HepG2 (cell line): ENCODE results near the gene C2orf92. TPM values are rescaled to one million over a fixed set of nuclear protein-coding genes. Genes with fewer than 3 reads are reported as not detected.

Experiments
- ATAC-seq: fragments of 200-7000 bp; cut with Tn5 transposase; 3 replicates; pipeline ENCODE4 v1.9.1; 2020; ENCODE audit warnings: mild to moderate bottlenecking, moderate library complexity
- BruUV-seq: library from RNA; stranded (reverse); fragments of 400-500 nt; replicated peaks from 2 replicates; lab custom pipeline; 2021; lab: Mats Ljungman, UMichigan
- CTCF ChIA-PET: fragments of 300-600 bp; formaldehyde crosslinking; extraction: SDS; loops from one replicate; lab custom pipeline; 2021; ENCODE audit warnings: low total read pairs, inconsistent platforms, low intra/inter-chr PET ratio; lab: Yijun Ruan, JAX
- POLR2A ChIA-PET: fragments of 350-600 bp; sonication (Branson Sonifier 250); formaldehyde crosslinking; loops from one replicate; lab custom pipeline; 2020; ENCODE audit warnings: antibody characterized with exemption, inconsistent platforms; lab: Yijun Ruan, JAX
- DNase-seq: peaks from one replicate; pipeline ENCODE4 v3.0.0-alpha.2; 2015; ENCODE audit warnings: low spot score
- FAIRE-seq: peaks from 3 replicates; lab custom pipeline; 2011; peaks lifted over from hg19 to GRCh38; lab: Jason Lieb, UNC
- H2AFZ ChIP-seq: one replicate; pipeline ENCODE4 v1.6.1; 2011; ENCODE audit warnings: low read length, inconsistent platforms
- H3K27ac ChIP-seq: fragments of 300-600 bp; 3 replicates; pipeline ENCODE4 v1.8.0; 2011; ENCODE audit warnings: mixed run types, mild to moderate bottlenecking, mixed read lengths, low read length, inconsistent platforms; ENCODE audit not compliant: insufficient read depth; ENCODE audit errors: extremely low read length
- H3K27me3 ChIP-seq, 2 experiments: fragments of 200-600 bp in 1 of 2; 2 replicates in 1 of 2; 3 replicates in 1 of 2; pipeline versions ENCODE4 v1.6.0 to v1.8.0; 2011; ENCODE audit warnings: low read length in 2 of 2, mild to moderate bottlenecking in 2 of 2, moderate library complexity in 2 of 2, inconsistent platforms in 1 of 2; ENCODE audit not compliant: insufficient read depth in 2 of 2, control insufficient read depth in 1 of 2
- H3K36me3 ChIP-seq, 2 experiments: fragments of 200-600 bp in 1 of 2; replicated peaks in 1 of 2; 2 replicates in 1 of 2; 3 replicates in 1 of 2; pipeline versions ENCODE4 v1.5.1 to v1.8.0; 2011; ENCODE audit warnings: low read length in 2 of 2, inconsistent platforms in 1 of 2; ENCODE audit not compliant: insufficient read depth in 2 of 2, control insufficient read depth in 1 of 2
- H3K4me1 ChIP-seq: 2 replicates; pipeline ENCODE4 v1.5.1; 2012; ENCODE audit warnings: low read length, inconsistent platforms; ENCODE audit not compliant: insufficient read depth
- H3K4me2 ChIP-seq: 2 replicates; pipeline ENCODE4 v1.6.0; 2011; ENCODE audit warnings: low read depth, low read length, inconsistent platforms
- H3K4me3 ChIP-seq, 3 experiments: fragments of 200-600 bp in 1 of 3; sonication (generic), shearing (Covaris generic) in 1 of 3; replicated peaks in 1 of 3; 2 replicates each; pipeline ENCODE4 v1.5.1; 2011 to 2016; ENCODE audit warnings: low read length in 3 of 3, inconsistent platforms in 2 of 3, low read depth in 2 of 3, mild to moderate bottlenecking in 2 of 3, control low read depth in 1 of 3, mixed read lengths in 1 of 3; ENCODE audit not compliant: insufficient read depth in 1 of 3
- H3K79me2 ChIP-seq: one replicate; pipeline ENCODE4 v1.6.1; 2011; ENCODE audit warnings: low read length, inconsistent platforms; ENCODE audit not compliant: insufficient read depth
- H3K9ac ChIP-seq: 2 replicates; pipeline ENCODE4 v1.6.0; 2011; ENCODE audit warnings: mild to moderate bottlenecking, low read depth, low read length, inconsistent platforms; ENCODE audit not compliant: insufficient read depth
- H3K9me3 ChIP-seq: 2 replicates; pipeline ENCODE4 v1.5.1; 2012; ENCODE audit warnings: mild to moderate bottlenecking, low read length
- H4K20me1 ChIP-seq: 2 replicates; pipeline ENCODE4 v1.6.0; 2011; ENCODE audit warnings: inconsistent platforms, mild to moderate bottlenecking, low read length, moderate library complexity; ENCODE audit not compliant: insufficient read depth
- ADNP ChIP-seq: sonication (generic); formaldehyde crosslinking; IDR thresholded peaks from 2 replicates; pipeline ENCODE4 v1.4.0; 2020; ENCODE audit warnings: missing genetic modification reagents
- FOXA3 ChIP-seq: IDR thresholded peaks from 2 replicates; pipeline ENCODE4 v1.6.1; 2016; ENCODE audit warnings: missing genetic modification reagents, missing compliant biosample characterization
- JUNB ChIP-seq: sonication (generic); formaldehyde crosslinking; IDR thresholded peaks from 2 replicates; pipeline ENCODE4 v1.8.0; 2022; ENCODE audit warnings: missing genetic modification reagents, mild to moderate bottlenecking, borderline replicate concordance
- MXI1 ChIP-seq: IDR thresholded peaks from 3 replicates; pipeline ENCODE4 v1.6.1; 2012; ENCODE audit warnings: low read depth, low read length, inconsistent platforms, borderline replicate concordance
- ONECUT2 ChIP-seq: sonication (generic); formaldehyde crosslinking; IDR thresholded peaks from 2 replicates; pipeline ENCODE4 v1.4.0; 2020; ENCODE audit warnings: missing genetic modification reagents
- PAX8 ChIP-seq: sonication (generic); formaldehyde crosslinking; IDR thresholded peaks from 2 replicates; pipeline ENCODE4 v1.8.0; 2022; ENCODE audit warnings: mild to moderate bottlenecking, missing genetic modification reagents, borderline replicate concordance
- SIN3A ChIP-seq: IDR thresholded peaks from 2 replicates; pipeline ENCODE4 v1.6.1; 2011; ENCODE audit warnings: low read depth, mild to moderate bottlenecking, control low read depth, low read length, borderline replicate concordance
- TBL1XR1 ChIP-seq: fragments of 150-350 bp; IDR thresholded peaks from 2 replicates; pipeline ENCODE4 v1.6.1; 2014; ENCODE audit warnings: borderline replicate concordance, low read length; ENCODE audit not compliant: partially characterized antibody
- TCF7L2 ChIP-seq: IDR thresholded peaks from 2 replicates; pipeline ENCODE4 v1.6.1; 2011; ENCODE audit warnings: mild to moderate bottlenecking, low read depth, low read length, moderate library complexity
- ZNF101 ChIP-seq: sonication (generic); formaldehyde crosslinking; IDR thresholded peaks from 2 replicates; pipeline ENCODE4 v1.4.0; 2020; ENCODE audit warnings: mild to moderate bottlenecking, low read depth, missing genetic modification reagents, borderline replicate concordance
- ZNF263 ChIP-seq: sonication (generic); formaldehyde crosslinking; IDR thresholded peaks from 2 replicates; pipeline ENCODE4 v1.4.0; 2020; ENCODE audit warnings: missing genetic modification reagents
- ZNF329 ChIP-seq: sonication (generic); formaldehyde crosslinking; IDR thresholded peaks from 2 replicates; pipeline ENCODE4 v1.9.0; 2021; ENCODE audit warnings: low read depth, mild to moderate bottlenecking, missing genetic modification reagents
- ZNF615 ChIP-seq: sonication (generic); formaldehyde crosslinking; IDR thresholded peaks from 2 replicates; pipeline ENCODE4 v1.5.0; 2020; ENCODE audit warnings: mild to moderate bottlenecking, missing genetic modification reagents, borderline replicate concordance
- ZNF747 ChIP-seq: sonication (generic); formaldehyde crosslinking; IDR thresholded peaks from 2 replicates; pipeline ENCODE4 v1.8.1; 2023; ENCODE audit warnings: missing genetic modification reagents, mild to moderate bottlenecking, borderline replicate concordance
- WGBS: methylation state at CpG from one replicate; pipeline ENCODE4 v1.1.6; 2017; ENCODE audit warnings: low lambda C conversion rate; 5-methylcytosine and 5-hydroxymethylcytosine counted together
- in situ Hi-C: cut with HindIII; loops from 2 replicates; pipeline ENCODE4 v1.10.0; 2017; ENCODE audit warnings: low pct_unique_long_range_greater_than_20kb; ENCODE audit not compliant: extremely low pct_ligation_motif_present
- intact Hi-C: fragments of 100-400 bp; cut with micrococcal nuclease; formaldehyde crosslinking; loops from one replicate; pipeline ENCODE4 v1.10.0; 2022; ENCODE audit not compliant: unreplicated experiment
- polyA plus RNA-seq, 8 experiments: library from polyadenylated mRNA; depleted of rRNA in 3 of 8; stranded (reverse) in 7 of 8; unstranded in 1 of 8; fragments of >200 nt; fragmentation: Illumina TruSeq in 4 of 8; extraction: Trizol in 4 of 8; gene quantifications; 2 replicates each; pipeline versions ENCODE4 v1.2.1 to v1.2.3, GENCODE V29; 2011 to 2016; ENCODE audit warnings: low read depth in 4 of 8, missing spikeins in 1 of 8, mixed read lengths in 1 of 8; ENCODE audit not compliant: insufficient read depth in 1 of 8
- total RNA-seq, 5 experiments: library from RNA; depleted of rRNA; stranded (reverse); fragments of >200 nt; fragmentation: Illumina TruSeq; extraction: Trizol; gene quantifications; 2 replicates each; pipeline ENCODE4 v1.2.3, GENCODE V29; 2016; ENCODE audit warnings: low read depth in 1 of 5
- TF ChIP-seq, protein P1 (sequence below): sonication (generic); formaldehyde crosslinking; IDR thresholded peaks from 2 replicates; pipeline ENCODE4 v1.8.1; 2022; ENCODE audit warnings: mild to moderate bottlenecking, missing genetic modification reagents
- TF ChIP-seq, protein P2 (sequence below): IDR thresholded peaks from 2 replicates; pipeline ENCODE4 v1.6.1; 2016; ENCODE audit warnings: missing compliant biosample characterization, missing genetic modification reagents, borderline replicate concordance
- TF ChIP-seq, protein P3 (sequence below): sonication (generic); formaldehyde crosslinking; IDR thresholded peaks from 2 replicates; pipeline ENCODE4 v1.8.0; 2022; ENCODE audit warnings: missing genetic modification reagents, mild to moderate bottlenecking, borderline replicate concordance

The C2orf92 gene
- total and polyA plus RNA-seq, 2 of the 13 experiments (the other 11 are each of a cell fraction or from before 2014, with no cell fraction given) = 4.9 to 5.0 TPM

DNA sequence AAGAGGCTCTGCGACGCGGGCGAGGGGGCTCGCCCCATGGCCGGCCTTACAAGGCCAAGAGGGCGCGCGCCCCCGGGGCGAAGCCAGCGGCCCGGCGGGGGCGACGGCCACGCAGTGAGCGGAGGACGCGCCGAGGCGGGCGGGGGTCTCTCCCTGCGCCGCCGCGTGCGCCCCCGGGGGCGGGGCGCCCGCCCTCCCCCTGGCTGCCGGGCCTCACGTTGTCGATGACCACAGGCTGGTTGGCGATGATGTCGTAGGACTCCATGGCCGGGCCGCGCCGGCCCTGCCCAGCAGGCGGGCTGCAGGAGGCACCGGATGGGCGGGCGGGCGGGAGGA is 5.9 kb upstream of the C2orf92 start (continued):
- TF ChIP-seq ZNF101 (CRISPR knock-in tag) (no peak), JUNB (CRISPR knock-in tag) (no peak), SIN3A (no peak), TCF7L2 (no peak), ZNF747 (CRISPR knock-in tag) (no peak), MXI1 (no peak), ADNP (CRISPR knock-in tag) (no peak)
- TF ChIP-seq, protein P1, sequence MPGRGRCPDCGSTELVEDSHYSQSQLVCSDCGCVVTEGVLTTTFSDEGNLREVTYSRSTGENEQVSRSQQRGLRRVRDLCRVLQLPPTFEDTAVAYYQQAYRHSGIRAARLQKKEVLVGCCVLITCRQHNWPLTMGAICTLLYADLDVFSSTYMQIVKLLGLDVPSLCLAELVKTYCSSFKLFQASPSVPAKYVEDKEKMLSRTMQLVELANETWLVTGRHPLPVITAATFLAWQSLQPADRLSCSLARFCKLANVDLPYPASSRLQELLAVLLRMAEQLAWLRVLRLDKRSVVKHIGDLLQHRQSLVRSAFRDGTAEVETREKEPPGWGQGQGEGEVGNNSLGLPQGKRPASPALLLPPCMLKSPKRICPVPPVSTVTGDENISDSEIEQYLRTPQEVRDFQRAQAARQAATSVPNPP (CRISPR knock-in tag) = no peak
- TF ChIP-seq, all 625 proteins: peak for 29

DNA sequence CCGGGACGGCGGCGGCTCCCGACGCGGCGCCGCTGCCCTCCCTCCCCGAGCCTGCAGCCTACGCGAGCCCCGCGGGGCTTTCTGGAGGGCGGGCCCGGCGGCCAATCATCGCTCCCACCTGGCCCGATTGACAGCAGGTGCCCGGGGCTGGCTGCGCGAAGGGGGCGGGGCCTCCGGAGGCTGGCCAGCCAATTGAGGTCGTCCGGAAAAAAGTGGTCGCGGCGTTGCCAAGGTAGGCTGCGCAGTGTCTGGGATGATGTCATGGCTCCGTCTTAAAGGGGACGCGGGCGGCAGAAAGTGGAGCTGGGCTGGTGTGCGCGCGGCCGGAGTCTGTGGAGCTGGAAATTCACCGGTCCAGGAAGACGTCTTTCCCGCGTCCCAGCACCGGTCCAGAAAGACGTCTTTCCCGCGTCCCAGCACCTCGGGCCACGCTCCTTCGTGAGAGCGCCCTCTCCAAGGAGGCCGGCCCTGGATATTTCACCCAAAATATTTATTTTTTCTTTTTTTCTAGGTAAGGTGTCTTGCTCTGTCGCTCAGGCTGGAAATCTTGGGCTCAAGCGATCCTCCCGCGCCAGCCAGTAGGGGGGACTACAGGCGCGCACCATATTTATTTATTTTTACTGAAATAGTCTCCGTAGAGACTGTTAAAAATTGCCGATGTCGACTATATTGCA is 5.4 kb upstream of the C2orf92 start, which contains the start of gene ACTR1B:
Gene ACTR1B (minus strand): TSS at position 83 of the 674 bp plus-strand sequence. CDS start 154 bp downstream, outside the sequence.
- ATAC-seq (peak; percentile 91), DNase-seq (peak; percentile 98), FAIRE-seq (peak; percentile 76)
- peak within 1 kb of the TSS; percentile 29 for H2AFZ ChIP-seq
- peaks cover 5 to 11% of the 10 kb centered on the region in 2 experiments; a peak in 4 of 5 replicates for H3K36me3 ChIP-seq
- no peaks in the 10 kb centered on the region; a peak in 1 of 5 replicates for H3K27me3 ChIP-seq
- H3K4me1 ChIP-seq = peaks cover 44% of the 10 kb centered on the region
- peak within 1 kb of the TSS; percentile 92 for H3K27ac ChIP-seq
- CTCF ChIA-PET = interaction anchor here (1.2 to 2.6 kb wide), 2 partner anchors 33 to 73 kb away, joined by 4 to 10 read pairs; no protein-coding TSS in a partner anchor
- peak within 1 kb of the TSS; percentile 92 for H3K4me2 ChIP-seq
- no peaks in the 10 kb centered on the region for H3K9me3 ChIP-seq
- no TSS peak for BruUV-seq
- intact Hi-C loops (loop anchor here (2.0 kb wide), 2 partner anchors 17 to 73 kb away; partner anchors contain the start of gene COX5B), in situ Hi-C loops (loop anchor here (5.0 to 25.0 kb wide), 2 partner anchors 77 to 1602 kb away; partner anchors contain the start of gene ANKRD36B)
- under 1% methylated on average over 39 of the region's 60 CpGs for WGBS
- POLR2A ChIA-PET = interaction anchor here (0.6 to 8.2 kb wide), 10 partner anchors 12 to 1597 kb away, joined by 3 to 298 read pairs (median 4); partner anchors contain the start of genes ANKRD36B, C2orf15 and COX5B
- H4K20me1 ChIP-seq = peaks cover 9% of the 10 kb centered on the region; the same call in 1 of the 2 replicates
- H3K9ac ChIP-seq = peak within 1 kb of the TSS; percentile 91
- peaks cover 20% of the 10 kb centered on the region for H3K79me2 ChIP-seq
- peak within 1 kb of the TSS; percentile 80 to 96 (median 87) for H3K4me3 ChIP-seq
- TF ChIP-seq ZNF263 (CRISPR knock-in tag) = peak; percentile 58
- TF ChIP-seq, protein P2, sequence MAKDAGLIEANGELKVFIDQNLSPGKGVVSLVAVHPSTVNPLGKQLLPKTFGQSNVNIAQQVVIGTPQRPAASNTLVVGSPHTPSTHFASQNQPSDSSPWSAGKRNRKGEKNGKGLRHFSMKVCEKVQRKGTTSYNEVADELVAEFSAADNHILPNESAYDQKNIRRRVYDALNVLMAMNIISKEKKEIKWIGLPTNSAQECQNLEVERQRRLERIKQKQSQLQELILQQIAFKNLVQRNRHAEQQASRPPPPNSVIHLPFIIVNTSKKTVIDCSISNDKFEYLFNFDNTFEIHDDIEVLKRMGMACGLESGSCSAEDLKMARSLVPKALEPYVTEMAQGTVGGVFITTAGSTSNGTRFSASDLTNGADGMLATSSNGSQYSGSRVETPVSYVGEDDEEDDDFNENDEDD (CRISPR knock-in tag) = peak; percentile 81; the same call in 1 of the 2 replicates
- peak; percentile 49 for TF ChIP-seq FOXA3 (CRISPR knock-in tag)
- TF ChIP-seq ZNF329 (CRISPR knock-in tag) = no peak
- TF ChIP-seq, protein P3, sequence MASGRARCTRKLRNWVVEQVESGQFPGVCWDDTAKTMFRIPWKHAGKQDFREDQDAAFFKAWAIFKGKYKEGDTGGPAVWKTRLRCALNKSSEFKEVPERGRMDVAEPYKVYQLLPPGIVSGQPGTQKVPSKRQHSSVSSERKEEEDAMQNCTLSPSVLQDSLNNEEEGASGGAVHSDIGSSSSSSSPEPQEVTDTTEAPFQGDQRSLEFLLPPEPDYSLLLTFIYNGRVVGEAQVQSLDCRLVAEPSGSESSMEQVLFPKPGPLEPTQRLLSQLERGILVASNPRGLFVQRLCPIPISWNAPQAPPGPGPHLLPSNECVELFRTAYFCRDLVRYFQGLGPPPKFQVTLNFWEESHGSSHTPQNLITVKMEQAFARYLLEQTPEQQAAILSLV = 0 out of 2 replicates have a peak, but pooled peaks have one; percentile 36
- 0 out of 2 replicates have a peak, but pooled peaks have one; percentile 54 for TF ChIP-seq ONECUT2 (CRISPR knock-in tag)
- no peak for TF ChIP-seq ZNF615 (CRISPR knock-in tag)
- TF ChIP-seq TBL1XR1 = no peak
- TF ChIP-seq PAX8 (CRISPR knock-in tag) = peak; percentile 31; the same call in 1 of the 2 replicates
